Measurements from ENCODE around the gene RASGRF2. TPM values are rescaled to one million over a fixed set of nuclear protein-coding genes. Genes with fewer than 3 reads are reported as not detected.

RASGRF2 gene
- total RNA-seq, 2 experiments from 2014 or later, result 10.0 to 11.6 TPM

- peaks cover 18% of the 10 kb centered on the region for H3K4me1 Mint-ChIP-seq (ENCODE audit: low read depth)
- no peak overlapping the region for H3K27ac Mint-ChIP-seq
- H3K9me3 Mint-ChIP-seq (ENCODE audit: insufficient read depth), result no peaks in the 10 kb centered on the region
- POLR2A ChIA-PET, result no interaction called here
- no peak overlapping the region for H3K4me3 Mint-ChIP-seq
- DNase-seq (no peak), ATAC-seq (no peak)
- CTCF ChIA-PET, result interaction anchor here (0.8 to 3.7 kb wide), 10 partner anchors 11 to 497 kb away, joined by 3 to 21 read pairs (median 4); no protein-coding TSS in a partner anchor
- H3K27me3 Mint-ChIP-seq (ENCODE audit: low read depth), result no peaks in the 10 kb centered on the region
- H3K36me3 Mint-ChIP-seq (ENCODE audit: low read depth), result no peaks in the 10 kb centered on the region
These were observed 206.3 kb downstream of the RASGRF2 start for GRCh38 chr5:81166430-81166829.

GRCh38 chr5:81167078-81167477 lies 206.9 kb downstream of the RASGRF2 start:
- H3K9me3 Mint-ChIP-seq (ENCODE audit: insufficient read depth), result no peaks in the 10 kb centered on the region
- no peak overlapping the region for H3K4me3 Mint-ChIP-seq
- DNase-seq (no peak), ATAC-seq (no peak)
- H3K36me3 Mint-ChIP-seq (ENCODE audit: low read depth), result no peaks in the 10 kb centered on the region
- ChIA-PET CTCF (interaction anchor here (0.8 to 3.7 kb wide), 7 partner anchors 14 to 497 kb away, joined by 3 to 21 read pairs (median 4); no protein-coding TSS in a partner anchor), POLR2A (no interaction called here)
- H3K27ac Mint-ChIP-seq, result no peak overlapping the region
- peaks cover 18% of the 10 kb centered on the region for H3K4me1 Mint-ChIP-seq (ENCODE audit: low read depth)
- no peaks in the 10 kb centered on the region for H3K27me3 Mint-ChIP-seq (ENCODE audit: low read depth)

GRCh38 chr5:81167544-81167943 lies 207.4 kb downstream of the RASGRF2 start:
- no peaks in the 10 kb centered on the region for H3K36me3 Mint-ChIP-seq (ENCODE audit: low read depth)
- no peak for DNase-seq
- peaks cover 18% of the 10 kb centered on the region for H3K4me1 Mint-ChIP-seq (ENCODE audit: low read depth)
- no peak overlapping the region for H3K27ac Mint-ChIP-seq
- no peak overlapping the region for H3K4me3 Mint-ChIP-seq
- CTCF ChIA-PET, result interaction anchor here (1.1 to 1.2 kb wide), 2 partner anchors 15 to 28 kb away, joined by 3 to 4 read pairs; no protein-coding TSS in a partner anchor
- H3K27me3 Mint-ChIP-seq (ENCODE audit: low read depth), result no peaks in the 10 kb centered on the region
- H3K9me3 Mint-ChIP-seq (ENCODE audit: insufficient read depth), result no peaks in the 10 kb centered on the region
- POLR2A ChIA-PET, result no interaction called here
- no peak for ATAC-seq

- POLR2A ChIA-PET, result no interaction called here
These were observed 209.8 kb downstream of the RASGRF2 start for GRCh38 chr5:81169924-81170323.

GRCh38 chr5:81171769-81172168 lies 211.6 kb downstream of the RASGRF2 start:
- Mint-ChIP-seq H3K27me3 (ENCODE audit: low read depth) (no peaks in the 10 kb centered on the region), H3K4me1 (ENCODE audit: low read depth) (peaks cover 14% of the 10 kb centered on the region), H3K4me3 (no peak overlapping the region), H3K9me3 (ENCODE audit: insufficient read depth) (no peaks in the 10 kb centered on the region), H3K27ac (no peak overlapping the region), H3K36me3 (ENCODE audit: low read depth) (no peaks in the 10 kb centered on the region)
- DNase-seq (no peak), ATAC-seq (no peak)
- POLR2A ChIA-PET, result no interaction called here
- CTCF ChIA-PET, result no interaction called here

More at GRCh38 chr5:81169924-81170323, 209.8 kb downstream of the RASGRF2 start:
- peaks cover 10% of the 10 kb centered on the region for H3K4me1 Mint-ChIP-seq (ENCODE audit: low read depth)
- CTCF ChIA-PET, result no interaction called here
- no peaks in the 10 kb centered on the region for H3K36me3 Mint-ChIP-seq (ENCODE audit: low read depth)
- no peak overlapping the region for H3K4me3 Mint-ChIP-seq
- ATAC-seq, result no peak
- DNase-seq, result no peak
- no peak overlapping the region for H3K27ac Mint-ChIP-seq
- H3K9me3 Mint-ChIP-seq (ENCODE audit: insufficient read depth), result no peaks in the 10 kb centered on the region
- H3K27me3 Mint-ChIP-seq (ENCODE audit: low read depth), result no peaks in the 10 kb centered on the region

GRCh38 chr5:81172710-81173109 lies 212.5 kb downstream of the RASGRF2 start:
- ATAC-seq (no peak), DNase-seq (no peak)
- Mint-ChIP-seq H3K27ac (no peak overlapping the region), H3K36me3 (ENCODE audit: low read depth) (no peaks in the 10 kb centered on the region), H3K4me1 (ENCODE audit: low read depth) (peaks cover 17% of the 10 kb centered on the region), H3K27me3 (ENCODE audit: low read depth) (no peaks in the 10 kb centered on the region), H3K4me3 (no peak overlapping the region), H3K9me3 (ENCODE audit: insufficient read depth) (no peaks in the 10 kb centered on the region)
- ChIA-PET CTCF (no interaction called here), POLR2A (no interaction called here)

- POLR2A ChIA-PET, result no interaction called here
These were observed 216.9 kb downstream of the RASGRF2 start for GRCh38 chr5:81177061-81177460.

GRCh38 chr5:81179959-81180358 lies 219.8 kb downstream of the RASGRF2 start:
- Mint-ChIP-seq H3K27me3 (ENCODE audit: low read depth) (no peaks in the 10 kb centered on the region), H3K4me1 (ENCODE audit: low read depth) (peaks cover 21% of the 10 kb centered on the region), H3K4me3 (no peak overlapping the region), H3K27ac (no peak overlapping the region), H3K9me3 (ENCODE audit: insufficient read depth) (no peaks in the 10 kb centered on the region), H3K36me3 (ENCODE audit: low read depth) (no peaks in the 10 kb centered on the region)
- DNase-seq (no peak), ATAC-seq (no peak)
- POLR2A ChIA-PET, result no interaction called here
- CTCF ChIA-PET, result no interaction called here

More at GRCh38 chr5:81177061-81177460, 216.9 kb downstream of the RASGRF2 start:
- Mint-ChIP-seq H3K4me3 (no peak overlapping the region), H3K36me3 (ENCODE audit: low read depth) (no peaks in the 10 kb centered on the region), H3K4me1 (ENCODE audit: low read depth) (peaks cover 7% of the 10 kb centered on the region), H3K9me3 (ENCODE audit: insufficient read depth) (no peaks in the 10 kb centered on the region), H3K27ac (no peak overlapping the region), H3K27me3 (ENCODE audit: low read depth) (no peaks in the 10 kb centered on the region)
- CTCF ChIA-PET, result interaction anchor here (1.3 to 2.9 kb wide), 3 partner anchors 11 to 18 kb away, joined by 3 to 8 read pairs (median 7); no protein-coding TSS in a partner anchor
- no peak for DNase-seq
- no peak for ATAC-seq

GRCh38 chr5:81180780-81181460 lies 220.8 kb downstream of the RASGRF2 start:
- no peak for ATAC-seq
- CTCF ChIA-PET, result interaction anchor here (0.7 to 2.8 kb wide), 3 partner anchors 13 to 507 kb away, joined by 3 to 24 read pairs (median 3); no protein-coding TSS in a partner anchor
- POLR2A ChIA-PET, result interaction anchor here (0.6 kb wide), 1 partner anchor 539 kb away, joined by 3 read pairs; no protein-coding TSS in a partner anchor
- peaks cover 21% of the 10 kb centered on the region for H3K4me1 Mint-ChIP-seq (ENCODE audit: low read depth)
- H3K9me3 Mint-ChIP-seq (ENCODE audit: insufficient read depth), result no peaks in the 10 kb centered on the region
- no peaks in the 10 kb centered on the region for H3K27me3 Mint-ChIP-seq (ENCODE audit: low read depth)
- no peak overlapping the region for H3K27ac Mint-ChIP-seq
- DNase-seq, result no peak
- no peak overlapping the region for H3K4me3 Mint-ChIP-seq
- no peaks in the 10 kb centered on the region for H3K36me3 Mint-ChIP-seq (ENCODE audit: low read depth)

GRCh38 chr5:81181576-81182316 lies 221.6 kb downstream of the RASGRF2 start:
- Mint-ChIP-seq H3K4me3 (no peak overlapping the region), H3K27ac (no peak overlapping the region), H3K9me3 (ENCODE audit: insufficient read depth) (no peaks in the 10 kb centered on the region), H3K27me3 (ENCODE audit: low read depth) (no peaks in the 10 kb centered on the region), H3K4me1 (ENCODE audit: low read depth) (peaks cover 17% of the 10 kb centered on the region), H3K36me3 (ENCODE audit: low read depth) (no peaks in the 10 kb centered on the region)
- ATAC-seq (no peak), DNase-seq (no peak)
- ChIA-PET CTCF (interaction anchor here (0.7 to 2.8 kb wide), 5 partner anchors 12 to 508 kb away, joined by 3 to 24 read pairs (median 3); no protein-coding TSS in a partner anchor), POLR2A (interaction anchor here (0.6 to 0.7 kb wide), 2 partner anchors 477 to 540 kb away, joined by 3 read pairs; no protein-coding TSS in a partner anchor)

GRCh38 chr5:81182396-81183390 lies 222.5 kb downstream of the RASGRF2 start:
- Mint-ChIP-seq H3K36me3 (ENCODE audit: low read depth) (no peaks in the 10 kb centered on the region), H3K4me3 (no peak overlapping the region), H3K4me1 (ENCODE audit: low read depth) (peaks cover 17% of the 10 kb centered on the region), H3K9me3 (ENCODE audit: insufficient read depth) (no peaks in the 10 kb centered on the region), H3K27ac (no peak overlapping the region), H3K27me3 (ENCODE audit: low read depth) (no peaks in the 10 kb centered on the region)
- ChIA-PET CTCF (interaction anchor here (0.7 to 2.8 kb wide), 8 partner anchors 11 to 509 kb away, joined by 3 to 24 read pairs (median 3); no protein-coding TSS in a partner anchor), POLR2A (interaction anchor here (1.3 kb wide), 1 partner anchor 119 kb away, joined by 7 read pairs; the partner anchor contains the start of gene ZCCHC9)
- ATAC-seq, result no peak
- DNase-seq, result no peak
